Gastroesophageal sphincter (tissue), 4 donors: ENCODE data around the gene PAN2. TPM values are rescaled to one million over a fixed set of nuclear protein-coding genes. Genes with fewer than 3 reads are reported as not detected.

Experiments used
- ATAC-seq: fragments of 150-250 bp; one replicate; pipeline ENCODE4 v1.9.1; 2016; ENCODE audit warnings: mild to moderate bottlenecking, moderate library complexity
- H3K27ac ChIP-seq, 4 donors: fragments of 200-600 bp; sonication (generic) in 3 of 4; 1 replicate in 3 of 4; 2 replicates in 1 of 4; pipeline ENCODE4 v1.5.1; 2016 to 2019
- H3K27me3 ChIP-seq: fragments of 200-600 bp; sonication (generic); one replicate; pipeline ENCODE4 v1.5.1; 2019
- H3K36me3 ChIP-seq, 2 donors: fragments of 200-600 bp; sonication (generic); one replicate each; pipeline ENCODE4 v1.5.1; 2019; ENCODE audit warnings: control low read depth in 1 of 2
- H3K4me1 ChIP-seq, 3 donors: fragments of 200-600 bp; sonication (generic); 1 replicate in 2 of 3; 2 replicates in 1 of 3; pipeline ENCODE4 v1.5.1; 2016 to 2019; ENCODE audit warnings: control low read depth in 2 of 3
- H3K4me3 ChIP-seq, 2 donors: fragments of 200-600 bp; sonication (generic); one replicate each; pipeline ENCODE4 v1.5.1; 2019; ENCODE audit warnings: mild to moderate bottlenecking in 1 of 2, moderate library complexity in 1 of 2
- H3K9me3 ChIP-seq, 3 donors: fragments of 200-600 bp; sonication (generic); one replicate each; pipeline ENCODE4 v1.5.1; 2017 to 2019; ENCODE audit warnings: control low read depth in 2 of 3
- EP300 ChIP-seq: sonication (generic); formaldehyde crosslinking; IDR thresholded peaks from one replicate; pipeline ENCODE4 v1.6.1; 2017; ENCODE audit warnings: antibody characterized with exemption, mild to moderate bottlenecking
- POLR2A ChIP-seq, 2 donors: fragments of 450-650 bp; IDR thresholded peaks; one replicate each; pipeline ENCODE4 v1.6.1; 2017; ENCODE audit warnings: antibody characterized with exemption in 2 of 2, mild to moderate bottlenecking in 2 of 2, moderate library complexity in 1 of 2
- POLR2AphosphoS5 ChIP-seq: sonication (generic); formaldehyde crosslinking; IDR thresholded peaks from one replicate; pipeline ENCODE4 v1.6.1; 2017; ENCODE audit warnings: antibody characterized with exemption
- WGBS, 2 donors: methylation state at CpG; one replicate each; pipeline ENCODE4 v1.1.5; 2018; ENCODE audit warnings: low coverage in 1 of 2; 5-methylcytosine and 5-hydroxymethylcytosine counted together
- total RNA-seq, 4 donors: library from RNA; depleted of rRNA; stranded (reverse); fragments of >200 nt; gene quantifications; one replicate each; pipeline ENCODE4 v1.1.0, GENCODE V29; 2016
- TF ChIP-seq, protein P1 (sequence below), 4 experiments: fragments of 200-600 bp in 2 of 4; fragments of 450-650 bp in 2 of 4; sonication (generic) in 1 of 4; IDR thresholded peaks; one replicate each; pipeline ENCODE4 v1.5.1; 2017 to 2019; ENCODE audit warnings: antibody characterized with exemption in 4 of 4, mild to moderate bottlenecking in 2 of 4, moderate library complexity in 2 of 4

PAN2 gene
- total RNA-seq, 4 donors from 2014 or later, result 12.6 to 73.6 (median 30.3) TPM

DNA sequence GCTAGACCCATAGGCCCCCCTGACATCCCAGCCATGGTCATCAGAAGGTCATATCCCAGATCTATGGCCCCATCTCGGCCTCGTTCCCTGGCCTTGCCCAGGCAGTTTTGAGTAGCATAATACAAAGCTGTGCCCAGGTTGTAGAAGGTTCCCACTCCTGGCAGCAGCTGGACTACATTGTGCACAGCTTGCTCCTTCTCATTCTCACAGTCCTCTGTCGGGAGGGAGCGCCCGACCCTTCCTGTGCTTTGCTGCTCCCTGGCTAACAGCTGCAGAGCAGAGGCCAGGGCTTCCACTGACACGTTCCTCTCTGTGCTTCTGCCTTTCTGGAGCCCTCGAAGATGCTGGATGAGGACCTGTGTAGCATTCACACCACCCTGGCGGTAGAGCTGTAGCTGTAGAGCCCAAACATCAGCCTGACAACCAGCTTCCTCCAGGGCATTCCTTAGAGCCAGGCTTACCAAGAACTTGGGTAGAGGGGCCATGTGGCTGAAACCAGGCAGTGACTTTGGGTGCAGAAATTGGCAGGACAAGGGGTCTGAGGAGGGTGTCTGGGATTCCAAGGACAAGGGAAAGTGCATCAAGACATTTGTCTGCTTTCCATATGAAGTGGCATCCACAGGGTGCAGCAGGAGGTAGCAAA is 27.8 kb upstream of the PAN2 start:
- Histone ChIP-seq H3K27ac (no peak overlapping the region), H3K27me3 (peaks cover 4% of the 10 kb centered on the region), H3K36me3 (peaks cover 0 to under 1% of the 10 kb centered on the region in 2 donors), H3K4me3 (no peak overlapping the region), H3K9me3 (no peaks in the 10 kb centered on the region), H3K4me1 (peaks cover 7 to 31% (median 9%) of the 10 kb centered on the region in 3 donors)
- ATAC-seq, result no peak
- 93% methylated on average over 3 of the region's 8 CpGs; no CpG with 5 or more reads in 1 of the 2 donors for WGBS, 2 donors
- TF ChIP-seq EP300 (no peak), POLR2AphosphoS5 (no peak), POLR2A (IDR thresholded peaks at IDR 0.05) (no peak)
- TF ChIP-seq, protein P1, sequence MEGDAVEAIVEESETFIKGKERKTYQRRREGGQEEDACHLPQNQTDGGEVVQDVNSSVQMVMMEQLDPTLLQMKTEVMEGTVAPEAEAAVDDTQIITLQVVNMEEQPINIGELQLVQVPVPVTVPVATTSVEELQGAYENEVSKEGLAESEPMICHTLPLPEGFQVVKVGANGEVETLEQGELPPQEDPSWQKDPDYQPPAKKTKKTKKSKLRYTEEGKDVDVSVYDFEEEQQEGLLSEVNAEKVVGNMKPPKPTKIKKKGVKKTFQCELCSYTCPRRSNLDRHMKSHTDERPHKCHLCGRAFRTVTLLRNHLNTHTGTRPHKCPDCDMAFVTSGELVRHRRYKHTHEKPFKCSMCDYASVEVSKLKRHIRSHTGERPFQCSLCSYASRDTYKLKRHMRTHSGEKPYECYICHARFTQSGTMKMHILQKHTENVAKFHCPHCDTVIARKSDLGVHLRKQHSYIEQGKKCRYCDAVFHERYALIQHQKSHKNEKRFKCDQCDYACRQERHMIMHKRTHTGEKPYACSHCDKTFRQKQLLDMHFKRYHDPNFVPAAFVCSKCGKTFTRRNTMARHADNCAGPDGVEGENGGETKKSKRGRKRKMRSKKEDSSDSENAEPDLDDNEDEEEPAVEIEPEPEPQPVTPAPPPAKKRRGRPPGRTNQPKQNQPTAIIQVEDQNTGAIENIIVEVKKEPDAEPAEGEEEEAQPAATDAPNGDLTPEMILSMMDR (IDR thresholded peaks at IDR 0.05), result no peak

DNA sequence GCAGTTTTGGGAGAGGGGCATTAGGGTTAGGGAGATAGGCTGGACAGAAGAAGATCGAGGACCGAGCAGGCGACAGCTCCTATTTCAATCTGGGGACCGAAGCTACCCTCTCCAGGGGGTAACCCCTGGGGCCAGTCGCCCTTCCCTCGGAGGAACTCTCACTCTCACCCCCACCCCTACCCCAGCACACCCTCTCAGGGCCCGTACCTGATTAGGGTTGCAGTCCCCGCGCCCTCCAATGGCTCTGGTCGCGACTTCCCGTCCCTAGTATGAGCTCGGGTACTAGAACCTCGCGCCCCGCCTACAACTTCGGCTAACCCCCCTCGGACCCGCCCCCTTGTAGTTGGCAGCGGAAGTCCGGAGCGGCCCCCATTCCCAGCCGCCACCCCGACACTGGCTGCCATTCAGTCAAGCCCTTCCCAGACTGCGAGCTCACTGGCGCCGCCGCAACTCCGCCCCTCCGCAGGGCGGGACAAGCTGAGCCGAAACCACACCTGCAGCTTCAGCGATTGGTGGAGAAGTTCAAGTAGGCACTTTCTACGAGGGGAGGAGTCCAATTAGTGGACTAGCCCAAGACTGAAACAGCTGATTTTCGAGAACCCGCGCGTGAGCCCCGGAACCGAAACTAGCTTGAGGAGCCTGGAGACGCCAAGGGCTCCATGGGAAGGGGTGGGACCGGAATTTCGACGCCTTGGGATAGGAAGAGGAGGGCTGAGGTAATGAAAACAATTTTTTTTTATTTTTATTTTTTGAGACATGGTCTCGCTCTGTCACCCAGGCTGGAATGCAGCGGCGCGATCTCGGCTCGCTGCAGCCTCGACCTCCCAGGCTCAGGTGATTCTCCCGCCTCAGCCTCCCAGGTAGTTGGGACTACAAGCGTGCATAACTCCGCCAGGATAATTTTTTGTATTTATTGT is 26.3 kb upstream of the PAN2 start, which contains the start of gene STAT2:
Gene STAT2 (minus strand): TSS at position 257 of the 917 bp plus-strand sequence. CDS start 3,536 bp downstream, outside the sequence.
- TF ChIP-seq EP300 (no peak), POLR2A (IDR thresholded peaks at IDR 0.05) (peak; percentile 37 to 60), POLR2AphosphoS5 (peak; percentile 80)
- TF ChIP-seq, protein P1 (IDR thresholded peaks at IDR 0.05), result peak in 2 of 4 experiments; percentile 16 to 24
- WGBS, 2 donors, result 0 to 1% methylated on average over 22 to 28 of the region's 54 CpGs
- peak within 1 kb of the TSS; percentile 92 for H3K27ac ChIP-seq
- peak within 1 kb of the TSS; percentile 62 to 89 for H3K4me3 ChIP-seq
- H3K27me3 ChIP-seq, result no peaks in the 10 kb centered on the region
- no peaks in the 10 kb centered on the region for H3K9me3 ChIP-seq
- peaks cover 0 to 15% of the 10 kb centered on the region in 2 donors for H3K36me3 ChIP-seq
- peaks cover 7 to 31% (median 9%) of the 10 kb centered on the region in 3 donors for H3K4me1 ChIP-seq
- ATAC-seq, result peak; percentile 99

DNA sequence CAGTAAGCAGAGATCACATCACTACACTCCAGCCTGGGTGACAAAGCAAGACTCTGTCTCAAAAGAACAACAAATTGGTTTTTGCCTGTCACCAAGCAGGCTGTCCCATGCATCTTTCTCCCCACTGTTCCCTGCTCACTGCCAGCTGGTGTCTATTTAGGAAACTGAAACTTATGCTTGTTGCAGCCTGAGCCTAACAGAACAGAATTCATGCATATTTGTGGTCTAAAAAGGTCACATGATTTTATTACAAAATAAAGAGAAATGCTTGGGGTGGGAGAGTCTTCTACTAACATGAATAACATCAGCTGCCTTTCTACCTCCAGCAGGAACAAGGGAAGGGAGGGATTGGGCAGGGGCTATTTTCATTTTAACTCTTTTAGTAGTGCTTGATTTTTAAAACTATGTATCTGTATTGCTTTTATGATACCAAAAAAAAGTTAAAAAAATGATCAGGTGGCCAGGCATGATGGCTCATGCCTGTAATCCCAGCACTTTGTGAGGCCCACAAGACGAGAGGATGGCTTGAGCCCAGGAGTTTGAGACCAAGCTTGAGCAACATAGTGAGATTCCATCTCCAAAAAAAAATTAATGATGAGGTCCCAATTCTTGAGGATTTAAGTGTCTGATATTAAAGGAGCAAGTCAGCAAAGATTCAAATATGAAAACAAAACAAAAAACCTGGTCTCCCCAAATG is 25.2 kb upstream of the PAN2 start:
- H3K9me3 ChIP-seq, result no peaks in the 10 kb centered on the region
- TF ChIP-seq POLR2AphosphoS5 (no peak), EP300 (no peak), POLR2A (IDR thresholded peaks at IDR 0.05) (no peak)
- TF ChIP-seq, protein P1 (IDR thresholded peaks at IDR 0.05), result no peak
- H3K27ac ChIP-seq, result peak overlapping the region; percentile 6 to 92 (median 92)
- no peaks in the 10 kb centered on the region for H3K27me3 ChIP-seq
- no peak for ATAC-seq
- H3K4me1 ChIP-seq, result peaks cover 7 to 31% (median 9%) of the 10 kb centered on the region in 3 donors
- peaks cover 0 to 27% of the 10 kb centered on the region in 2 donors for H3K36me3 ChIP-seq
- H3K4me3 ChIP-seq, result peak overlapping the region; percentile 62 to 89
- 0 to 17% methylated on average over 1 of the region's 1 CpG for WGBS, 2 donors

DNA sequence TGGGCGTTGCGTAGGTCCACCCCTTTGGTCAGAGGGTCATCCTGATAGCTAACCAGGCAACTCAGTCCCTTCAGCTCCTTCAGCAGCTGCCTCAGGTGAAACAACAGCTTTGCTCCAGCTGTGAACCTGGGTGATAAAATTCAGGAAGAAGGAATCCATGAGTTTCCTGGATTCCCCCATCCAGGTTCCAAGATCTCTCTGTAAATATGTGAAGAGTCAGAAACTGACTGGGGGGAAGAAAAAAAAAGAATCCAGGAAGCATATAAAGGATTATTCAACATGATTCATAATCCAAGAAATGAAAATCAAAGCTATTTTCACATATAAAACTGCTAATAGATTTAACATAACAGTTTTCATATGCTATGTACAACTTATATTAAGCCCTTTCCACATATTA is 17.5 kb upstream of the PAN2 start:
- Histone ChIP-seq H3K36me3 (peaks cover 0 to 100% of the 10 kb centered on the region in 2 donors), H3K27ac (no peak overlapping the region), H3K27me3 (no peaks in the 10 kb centered on the region), H3K9me3 (no peaks in the 10 kb centered on the region), H3K4me1 (no peaks in the 10 kb centered on the region), H3K4me3 (no peak overlapping the region)
- ATAC-seq, result no peak
- WGBS, 2 donors, result no CpG with 5 or more reads among the region's 2 CpGs
- TF ChIP-seq POLR2AphosphoS5, result no peak
- TF ChIP-seq POLR2A (IDR thresholded peaks at IDR 0.05), result no peak
- TF ChIP-seq, protein P1 (IDR thresholded peaks at IDR 0.05), result no peak
- TF ChIP-seq EP300, result no peak
